Left lung (tissue), 10 donors: ENCODE measurements around the gene RGS3. TPM values are rescaled to one million over a fixed set of nuclear protein-coding genes. Genes with fewer than 3 reads are reported as not detected.
"Not testable (repeated sequence)": the region's sequence is repeated elsewhere in the genome, so short reads cannot be mapped to it uniquely, and the experiment has no call there.

Experiments used
- ATAC-seq: fragments of 200-7000 bp; cut with Tn5 transposase; one replicate; pipeline ENCODE4 v1.9.1; 2020; ENCODE audit warnings: moderate library complexity
- DNase-seq, 4 donors: peaks; one replicate each; pipeline ENCODE4 v3.0.0-alpha.2; 2013 to 2020
- H3K27ac ChIP-seq, 2 donors: fragments of 200-600 bp; sonication (generic) in 1 of 2; one replicate each; pipeline versions ENCODE4 v1.5.0 to v1.8.0; 2020 to 2021
- H3K27me3 ChIP-seq, 2 donors: fragments of 200-600 bp; sonication (generic) in 1 of 2; one replicate each; pipeline versions ENCODE4 v1.5.0 to v1.8.0; 2020 to 2021
- H3K36me3 ChIP-seq, 2 donors: fragments of 200-600 bp; sonication (generic) in 1 of 2; one replicate each; pipeline versions ENCODE4 v1.5.0 to v1.8.0; 2020 to 2021
- H3K4me1 ChIP-seq, 2 donors: fragments of 200-600 bp; one replicate each; pipeline ENCODE4 v1.8.0; 2021
- H3K4me3 ChIP-seq, 2 donors: fragments of 200-600 bp; sonication (generic) in 1 of 2; one replicate each; pipeline versions ENCODE4 v1.5.0 to v1.8.0; 2020 to 2021; ENCODE audit warnings: mild to moderate bottlenecking in 1 of 2
- H3K9me3 ChIP-seq, 2 donors: fragments of 200-600 bp; sonication (generic) in 1 of 2; one replicate each; pipeline versions ENCODE4 v1.5.0 to v1.8.0; 2020 to 2021
- intact Hi-C, 2 donors: fragments of 100-400 bp; cut with DNase I; formaldehyde crosslinking; loops; one replicate each; pipeline versions ENCODE4 v1.11.2 to v1.14.2; 2022
- polyA plus RNA-seq, 6 donors: library from polyadenylated mRNA; unstranded; fragments of 120-200 nt; gene quantifications; one replicate each; pipeline ENCODE4 v1.2.1, GENCODE V29; 2013; ENCODE audit not compliant: insufficient read length in 6 of 6
- total RNA-seq, 2 donors: library from RNA; stranded (reverse); fragmentation: NEBNext Ultra II Directional; extraction: Animal tissue kit (Norgen Biotek cat#: 25700); gene quantifications; one replicate each; pipeline ENCODE4 v1.2.1, GENCODE V29; 2021
- TF ChIP-seq, protein P1 (sequence below), 2 donors: fragments of 200-600 bp; sonication (generic) in 1 of 2; IDR thresholded peaks; one replicate each; pipeline versions ENCODE4 v1.5.0 to v1.8.0; 2021; ENCODE audit warnings: antibody characterized with exemption in 2 of 2
- donor health status: DM: no; HTN: yes; CAD: no.
- donor health status: DM: no; HTN: no; CAD: no.

Gene RGS3
- total and polyA plus RNA-seq, 8 donors: 69.6 to 96.9 (median 77.4) TPM

GRCh38 chr9:113484258-113484730 is 20.8 kb downstream of the RGS3 start:
- H3K36me3 ChIP-seq: no peaks in the 10 kb centered on the region
- no peak overlapping the region for H3K4me3 ChIP-seq
- H3K27me3 ChIP-seq: no peaks in the 10 kb centered on the region
- intact Hi-C loops: no loop called here
- peak overlapping the region in 1 of 2 donors; percentile 23 for H3K27ac ChIP-seq
- DNase-seq (no peak), ATAC-seq (no peak)
- no peaks in the 10 kb centered on the region for H3K9me3 ChIP-seq
- peaks cover 3 to 13% of the 10 kb centered on the region in 2 donors for H3K4me1 ChIP-seq
- TF ChIP-seq, protein P1, sequence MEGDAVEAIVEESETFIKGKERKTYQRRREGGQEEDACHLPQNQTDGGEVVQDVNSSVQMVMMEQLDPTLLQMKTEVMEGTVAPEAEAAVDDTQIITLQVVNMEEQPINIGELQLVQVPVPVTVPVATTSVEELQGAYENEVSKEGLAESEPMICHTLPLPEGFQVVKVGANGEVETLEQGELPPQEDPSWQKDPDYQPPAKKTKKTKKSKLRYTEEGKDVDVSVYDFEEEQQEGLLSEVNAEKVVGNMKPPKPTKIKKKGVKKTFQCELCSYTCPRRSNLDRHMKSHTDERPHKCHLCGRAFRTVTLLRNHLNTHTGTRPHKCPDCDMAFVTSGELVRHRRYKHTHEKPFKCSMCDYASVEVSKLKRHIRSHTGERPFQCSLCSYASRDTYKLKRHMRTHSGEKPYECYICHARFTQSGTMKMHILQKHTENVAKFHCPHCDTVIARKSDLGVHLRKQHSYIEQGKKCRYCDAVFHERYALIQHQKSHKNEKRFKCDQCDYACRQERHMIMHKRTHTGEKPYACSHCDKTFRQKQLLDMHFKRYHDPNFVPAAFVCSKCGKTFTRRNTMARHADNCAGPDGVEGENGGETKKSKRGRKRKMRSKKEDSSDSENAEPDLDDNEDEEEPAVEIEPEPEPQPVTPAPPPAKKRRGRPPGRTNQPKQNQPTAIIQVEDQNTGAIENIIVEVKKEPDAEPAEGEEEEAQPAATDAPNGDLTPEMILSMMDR (IDR thresholded peaks at IDR 0.05): no peak

- H3K27ac ChIP-seq: no peak overlapping the region
- no peaks in the 10 kb centered on the region for H3K36me3 ChIP-seq
- H3K4me3 ChIP-seq: no peak overlapping the region
- DNase-seq (no peak), ATAC-seq (no peak)
- intact Hi-C loops: no loop called here
- peaks cover 3 to 13% of the 10 kb centered on the region in 2 donors for H3K4me1 ChIP-seq
- TF ChIP-seq, protein P1 (IDR thresholded peaks at IDR 0.05): no peak
- no peaks in the 10 kb centered on the region for H3K27me3 ChIP-seq
- H3K9me3 ChIP-seq: no peaks in the 10 kb centered on the region
Observed at GRCh38 chr9:113485761-113486115, 22.2 kb downstream of the RGS3 start.

- Histone ChIP-seq H3K27me3 (no peaks in the 10 kb centered on the region), H3K4me3 (no peak overlapping the region), H3K36me3 (no peaks in the 10 kb centered on the region), H3K27ac (no peak overlapping the region), H3K4me1 (peaks cover 3 to 14% of the 10 kb centered on the region in 2 donors), H3K9me3 (no peaks in the 10 kb centered on the region)
- ATAC-seq (no peak), DNase-seq (no peak)
- TF ChIP-seq, protein P1 (IDR thresholded peaks at IDR 0.05): no peak
- intact Hi-C loops: no loop called here
Observed at GRCh38 chr9:113486327-113486726, 22.8 kb downstream of the RGS3 start.

DNA sequence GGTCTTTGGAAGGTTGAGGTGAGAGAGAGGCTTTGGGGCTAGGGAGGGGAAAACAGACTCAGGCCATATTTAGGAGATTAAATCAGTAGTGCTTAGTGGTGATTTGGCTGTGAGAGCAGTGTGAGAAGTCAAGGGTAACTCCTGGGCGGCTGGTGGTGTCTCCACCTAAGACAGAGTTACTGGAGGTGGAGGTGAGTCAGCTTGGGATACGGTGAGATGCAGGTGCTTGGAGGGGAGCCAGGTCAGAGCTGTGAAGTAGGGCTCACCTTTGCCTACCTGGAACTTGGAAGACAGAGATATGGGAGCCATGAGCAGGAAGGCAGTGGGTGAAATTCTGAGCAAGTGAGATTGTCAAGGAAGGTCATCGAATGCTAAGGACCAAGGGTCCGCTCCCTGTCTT is 24.5 kb downstream of the RGS3 start:
- Histone ChIP-seq H3K36me3 (no peaks in the 10 kb centered on the region), H3K27me3 (no peaks in the 10 kb centered on the region), H3K4me1 (peaks cover 5 to 31% of the 10 kb centered on the region in 2 donors), H3K9me3 (no peaks in the 10 kb centered on the region), H3K27ac (no peak overlapping the region), H3K4me3 (no peak overlapping the region)
- ATAC-seq (peak; percentile 70), DNase-seq (peak in 1 of 4 donors; percentile 49)
- intact Hi-C loops: no loop called here
- TF ChIP-seq, protein P1 (IDR thresholded peaks at IDR 0.05): no peak

GRCh38 chr9:113488490-113488889 is 25.0 kb downstream of the RGS3 start:
- TF ChIP-seq, protein P1 (IDR thresholded peaks at IDR 0.05): no peak
- Histone ChIP-seq H3K4me1 (peaks cover 5 to 36% of the 10 kb centered on the region in 2 donors), H3K27me3 (no peaks in the 10 kb centered on the region), H3K4me3 (no peak overlapping the region), H3K9me3 (no peaks in the 10 kb centered on the region), H3K36me3 (no peaks in the 10 kb centered on the region), H3K27ac (no peak overlapping the region)
- no peak for ATAC-seq
- no peak for DNase-seq
- intact Hi-C loops: no loop called here

GRCh38 chr9:113491147-113491546 is 27.6 kb downstream of the RGS3 start:
- H3K36me3 ChIP-seq, DNase-seq: not testable (repeated sequence)

More at GRCh38 chr9:113491147-113491546, 27.6 kb downstream of the RGS3 start:
- H3K4me3 ChIP-seq, H3K27me3 ChIP-seq, H3K9me3 ChIP-seq, ATAC-seq, H3K27ac ChIP-seq, intact Hi-C loops: not testable (repeated sequence)
- H3K4me1 ChIP-seq: peaks cover 2 to 25% of the 10 kb centered on the region in 2 donors
